A673 (cell line): ENCODE measurements around the gene F2RL3.
"Not testable (repeated sequence)": the region's sequence is repeated elsewhere in the genome, so short reads cannot be mapped to it uniquely, and the experiment has no call there.

Source experiments
- EZH2 ChIP-seq: fragments of 200-600 bp; sonication (generic); IDR thresholded peaks from 2 replicates; pipeline ENCODE4 v1.6.1; 2017; ENCODE audit warnings: borderline replicate concordance, low read depth, mild to moderate bottlenecking, mixed read lengths, antibody characterized with exemption, low read length; ENCODE audit not compliant: poor library complexity, severe bottlenecking
- TF ChIP-seq, protein P1 (sequence below): fragments of 300-800, 200-600 bp; sonication (generic); conservative IDR thresholded peaks from 2 replicates; pipeline ENCODE4 v1.5.1; 2017; ENCODE audit warnings: low read depth, mild to moderate bottlenecking, antibody characterized with exemption, low read length, moderate library complexity, mixed read lengths

DNA sequence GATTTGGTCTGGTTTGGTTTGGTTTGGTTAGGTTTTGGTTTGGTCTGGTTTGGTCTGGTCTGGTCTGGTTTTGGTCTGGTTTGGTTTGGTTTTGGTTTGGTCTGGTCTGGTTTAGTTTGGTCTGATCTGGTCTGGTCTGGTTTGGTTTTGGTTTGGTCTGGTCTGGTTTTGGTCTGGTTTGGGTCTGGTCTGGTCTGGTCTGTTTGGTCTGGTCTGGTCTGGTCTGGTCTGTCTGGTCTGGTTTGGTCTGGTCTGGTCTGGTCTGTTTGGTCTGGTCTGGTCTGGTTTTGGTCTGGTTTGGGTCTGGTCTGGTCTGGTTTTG lies 13.9 kb upstream of the F2RL3 start:
- not testable (repeated sequence) for TF ChIP-seq EZH2
- TF ChIP-seq, protein P1, sequence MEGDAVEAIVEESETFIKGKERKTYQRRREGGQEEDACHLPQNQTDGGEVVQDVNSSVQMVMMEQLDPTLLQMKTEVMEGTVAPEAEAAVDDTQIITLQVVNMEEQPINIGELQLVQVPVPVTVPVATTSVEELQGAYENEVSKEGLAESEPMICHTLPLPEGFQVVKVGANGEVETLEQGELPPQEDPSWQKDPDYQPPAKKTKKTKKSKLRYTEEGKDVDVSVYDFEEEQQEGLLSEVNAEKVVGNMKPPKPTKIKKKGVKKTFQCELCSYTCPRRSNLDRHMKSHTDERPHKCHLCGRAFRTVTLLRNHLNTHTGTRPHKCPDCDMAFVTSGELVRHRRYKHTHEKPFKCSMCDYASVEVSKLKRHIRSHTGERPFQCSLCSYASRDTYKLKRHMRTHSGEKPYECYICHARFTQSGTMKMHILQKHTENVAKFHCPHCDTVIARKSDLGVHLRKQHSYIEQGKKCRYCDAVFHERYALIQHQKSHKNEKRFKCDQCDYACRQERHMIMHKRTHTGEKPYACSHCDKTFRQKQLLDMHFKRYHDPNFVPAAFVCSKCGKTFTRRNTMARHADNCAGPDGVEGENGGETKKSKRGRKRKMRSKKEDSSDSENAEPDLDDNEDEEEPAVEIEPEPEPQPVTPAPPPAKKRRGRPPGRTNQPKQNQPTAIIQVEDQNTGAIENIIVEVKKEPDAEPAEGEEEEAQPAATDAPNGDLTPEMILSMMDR: not testable (repeated sequence)
